KOPT-K1 (cell line): Measurements from ENCODE around the gene PCDHB5.
A peak's percentile ranks its signal among the peaks of the same experiment; 100 is the strongest.
"Not testable (repeated sequence)": the region's sequence is repeated elsewhere in the genome, so short reads cannot be mapped to it uniquely, and the experiment has no call there.

Experiments used
- H3K27ac ChIP-seq: fragments of 200-600 bp; sonication (generic); 2 replicates; pipeline ENCODE4 v1.5.1; 2016; ENCODE audit warnings: antibody characterized with exemption, mild to moderate bottlenecking, low read depth, low read length; ENCODE audit not compliant: poor library complexity, severe bottlenecking
- H3K36me3 ChIP-seq: fragments of 200-600 bp; sonication (generic); 2 replicates; pipeline ENCODE4 v1.5.1; 2017; ENCODE audit warnings: antibody characterized with exemption, mild to moderate bottlenecking, low read length, moderate library complexity; ENCODE audit not compliant: insufficient read depth
- H3K9me3 ChIP-seq: fragments of 200-600 bp; sonication (generic); 2 replicates; pipeline ENCODE4 v1.5.1; 2017; ENCODE audit warnings: antibody characterized with exemption, low read length, mild to moderate bottlenecking; ENCODE audit not compliant: insufficient read depth, poor library complexity, severe bottlenecking

Gene PCDHB5

GRCh38 chr5:141135030-141135717 is at the start of gene PCDHB5:
Gene PCDHB5, plus strand, starts transcription at chr5:141135206. Its CDS starts 229 bp downstream, at chr5:141135435.
- peaks cover 22% of the 10 kb centered on the region for H3K9me3 ChIP-seq
- no peaks in the 10 kb centered on the region for H3K36me3 ChIP-seq
- H3K27ac ChIP-seq, result no peak within 1 kb of the TSS

GRCh38 chr5:141094481-141095262 is 40.3 kb upstream of the PCDHB5 start, which contains the start of gene PCDHB2:
Gene PCDHB2, plus strand, starts transcription at chr5:141094615. Its CDS starts 176 bp downstream, at chr5:141094791.
- Histone ChIP-seq H3K9me3 (no peaks in the 10 kb centered on the region), H3K36me3 (no peaks in the 10 kb centered on the region), H3K27ac (peak within 1 kb of the TSS; percentile 41)

GRCh38 chr5:141095263-141095641 is 39.8 kb upstream of the PCDHB5 start:
- Histone ChIP-seq H3K9me3 (no peaks in the 10 kb centered on the region), H3K36me3 (no peaks in the 10 kb centered on the region), H3K27ac (no peak overlapping the region)

- H3K36me3 ChIP-seq, H3K9me3 ChIP-seq, H3K27ac ChIP-seq: not testable (repeated sequence)
These were observed 38.8 kb upstream of the PCDHB5 start for GRCh38 chr5:141096181-141096580.

GRCh38 chr5:141096586-141096985 is 38.4 kb upstream of the PCDHB5 start:
- not testable (repeated sequence) for H3K9me3 ChIP-seq, H3K27ac ChIP-seq, H3K36me3 ChIP-seq

DNA sequence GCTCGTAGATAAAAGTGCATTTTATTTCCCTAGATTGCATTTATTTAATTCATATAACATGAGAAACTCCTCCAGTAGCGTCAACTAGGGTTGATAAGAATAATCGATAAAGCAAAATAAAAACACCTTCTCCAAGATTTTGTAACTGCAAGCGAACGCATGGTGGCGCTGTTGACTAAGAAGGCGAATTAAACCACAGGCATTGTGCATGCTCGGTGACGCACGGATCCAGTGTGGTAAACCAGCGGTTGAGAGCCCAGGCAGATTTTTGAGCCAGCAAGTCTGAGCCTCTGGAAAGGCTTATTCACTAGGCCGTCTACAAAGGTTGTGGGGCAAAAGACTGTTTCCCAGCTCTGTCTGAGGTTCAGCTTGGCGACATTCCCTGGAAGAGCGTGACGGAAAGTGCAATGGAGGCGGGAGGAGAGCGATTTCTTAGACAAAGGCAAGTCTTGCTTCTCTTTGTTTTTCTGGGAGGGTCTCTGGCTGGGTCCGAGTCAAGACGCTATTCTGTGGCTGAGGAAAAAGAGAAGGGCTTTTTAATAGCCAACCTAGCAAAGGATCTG is 34.7 kb upstream of the PCDHB5 start, which contains the start of gene PCDHB3:
TSS of gene PCDHB3 (plus strand) at position 231 of the 563 bp plus-strand sequence. CDS start at position 408, 177 bp downstream.
- Histone ChIP-seq H3K27ac (no peak within 1 kb of the TSS), H3K9me3 (peaks cover 5% of the 10 kb centered on the region), H3K36me3 (no peaks in the 10 kb centered on the region)

DNA sequence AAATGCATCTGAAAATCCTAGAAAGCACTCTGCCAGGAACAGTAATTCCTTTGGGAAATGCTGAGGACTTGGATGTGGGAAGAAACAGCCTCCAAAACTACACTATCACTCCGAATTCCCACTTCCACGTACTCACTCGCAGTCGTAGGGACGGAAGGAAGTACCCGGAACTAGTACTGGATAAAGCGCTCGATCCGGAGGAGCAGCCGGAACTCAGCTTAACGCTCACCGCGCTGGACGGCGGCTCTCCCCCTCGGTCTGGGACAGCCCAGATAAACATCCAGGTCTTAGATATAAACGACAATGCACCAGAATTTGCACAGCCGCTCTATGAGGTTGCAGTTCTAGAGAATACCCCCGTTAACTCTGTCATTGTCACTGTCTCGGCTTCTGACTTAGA is 33.9 kb upstream of the PCDHB5 start:
- Histone ChIP-seq H3K9me3 (peaks cover 5% of the 10 kb centered on the region), H3K36me3 (no peaks in the 10 kb centered on the region), H3K27ac (no peak overlapping the region)

- H3K27ac ChIP-seq, H3K9me3 ChIP-seq, H3K36me3 ChIP-seq: not testable (repeated sequence)
These were observed 32.9 kb upstream of the PCDHB5 start for GRCh38 chr5:141102070-141102469.

GRCh38 chr5:141102471-141102870 is 32.5 kb upstream of the PCDHB5 start:
- H3K9me3 ChIP-seq, H3K36me3 ChIP-seq, H3K27ac ChIP-seq: not testable (repeated sequence)

DNA sequence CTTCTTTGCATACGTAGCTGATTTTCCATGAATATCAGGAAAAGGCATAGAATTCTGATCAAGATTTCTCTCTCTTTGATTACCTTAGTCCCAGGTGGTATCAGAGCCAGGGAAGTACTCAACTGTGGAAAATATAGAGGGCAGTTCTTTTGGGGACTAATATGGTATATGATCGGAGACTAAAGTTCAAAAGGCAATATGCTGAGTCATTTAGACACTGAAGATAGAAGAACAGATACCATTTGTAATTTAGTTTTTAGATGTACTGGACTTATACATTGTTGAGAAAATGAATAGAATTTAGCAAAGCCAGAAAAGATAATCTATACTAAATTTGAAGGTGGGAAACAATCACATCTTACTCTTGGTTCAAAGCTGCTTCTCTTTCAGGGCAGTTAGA is 29.7 kb upstream of the PCDHB5 start:
- no peaks in the 10 kb centered on the region for H3K36me3 ChIP-seq

GRCh38 chr5:141119250-141119649 is 15.8 kb upstream of the PCDHB5 start:
- no peaks in the 10 kb centered on the region for H3K36me3 ChIP-seq
- no peak overlapping the region for H3K27ac ChIP-seq
- H3K9me3 ChIP-seq, result peaks cover 5% of the 10 kb centered on the region

More for the DNA sequence above, 29.7 kb upstream of the PCDHB5 start:
- Histone ChIP-seq H3K9me3 (peaks cover 5% of the 10 kb centered on the region), H3K27ac (no peak overlapping the region)

DNA sequence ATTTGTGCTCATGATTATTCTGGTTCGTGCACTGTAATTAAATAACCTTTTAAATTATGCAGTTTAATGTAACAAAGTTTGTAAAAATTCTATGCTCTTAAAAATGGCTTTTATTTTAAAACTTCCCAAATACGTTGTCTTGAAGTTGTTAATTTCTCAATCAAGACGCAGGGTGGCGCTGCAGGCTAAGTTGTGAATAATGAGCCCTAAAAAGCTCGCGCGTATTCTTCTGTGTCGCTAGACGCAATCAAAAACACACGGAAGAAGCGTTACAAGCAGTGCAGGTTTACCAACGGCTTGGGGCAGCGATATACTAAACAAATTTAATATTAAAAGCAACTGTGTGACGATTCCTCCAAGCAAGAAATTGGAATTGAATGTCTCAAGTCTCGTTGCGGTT is 13.4 kb upstream of the PCDHB5 start, which contains the start of gene PCDHB4:
TSS of gene PCDHB4 (plus strand) at position 256 of the 400 bp plus-strand sequence. CDS start 181 bp downstream, outside the sequence.
- Histone ChIP-seq H3K36me3 (no peaks in the 10 kb centered on the region), H3K27ac (no peak within 1 kb of the TSS), H3K9me3 (no peaks in the 10 kb centered on the region)

GRCh38 chr5:141121985-141122384 is 13.0 kb upstream of the PCDHB5 start:
- Histone ChIP-seq H3K36me3 (no peaks in the 10 kb centered on the region), H3K27ac (no peak overlapping the region), H3K9me3 (no peaks in the 10 kb centered on the region)

- not testable (repeated sequence) for H3K36me3 ChIP-seq, H3K27ac ChIP-seq, H3K9me3 ChIP-seq
These were observed 11.4 kb upstream of the PCDHB5 start for GRCh38 chr5:141123396-141124135.

- Histone ChIP-seq H3K9me3 (no peaks in the 10 kb centered on the region), H3K27ac (no peak overlapping the region), H3K36me3 (no peaks in the 10 kb centered on the region)
These were observed 7.7 kb upstream of the PCDHB5 start for GRCh38 chr5:141127305-141127704.
